ENCODE results near the gene STH.

DNA sequence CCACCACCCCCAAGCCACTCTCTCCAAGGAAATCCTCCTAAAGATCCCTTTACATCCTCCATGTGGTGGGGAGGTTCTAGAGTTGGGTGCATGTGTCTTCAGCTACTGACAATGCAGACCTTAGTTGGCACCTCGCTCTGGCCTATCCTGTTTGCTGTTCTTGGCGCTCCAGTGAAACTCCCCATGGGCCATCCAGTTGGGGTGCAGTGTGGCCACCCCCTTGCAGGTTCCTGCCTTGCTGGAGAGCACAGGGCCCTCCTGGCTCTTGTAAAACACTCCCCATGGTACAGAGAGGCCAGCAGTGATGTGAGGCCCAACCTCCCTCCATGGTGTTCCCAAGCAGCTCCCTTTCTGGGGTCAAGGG lies 22.7 kb upstream of the STH start:
- TF ChIP-seq, protein P1, sequence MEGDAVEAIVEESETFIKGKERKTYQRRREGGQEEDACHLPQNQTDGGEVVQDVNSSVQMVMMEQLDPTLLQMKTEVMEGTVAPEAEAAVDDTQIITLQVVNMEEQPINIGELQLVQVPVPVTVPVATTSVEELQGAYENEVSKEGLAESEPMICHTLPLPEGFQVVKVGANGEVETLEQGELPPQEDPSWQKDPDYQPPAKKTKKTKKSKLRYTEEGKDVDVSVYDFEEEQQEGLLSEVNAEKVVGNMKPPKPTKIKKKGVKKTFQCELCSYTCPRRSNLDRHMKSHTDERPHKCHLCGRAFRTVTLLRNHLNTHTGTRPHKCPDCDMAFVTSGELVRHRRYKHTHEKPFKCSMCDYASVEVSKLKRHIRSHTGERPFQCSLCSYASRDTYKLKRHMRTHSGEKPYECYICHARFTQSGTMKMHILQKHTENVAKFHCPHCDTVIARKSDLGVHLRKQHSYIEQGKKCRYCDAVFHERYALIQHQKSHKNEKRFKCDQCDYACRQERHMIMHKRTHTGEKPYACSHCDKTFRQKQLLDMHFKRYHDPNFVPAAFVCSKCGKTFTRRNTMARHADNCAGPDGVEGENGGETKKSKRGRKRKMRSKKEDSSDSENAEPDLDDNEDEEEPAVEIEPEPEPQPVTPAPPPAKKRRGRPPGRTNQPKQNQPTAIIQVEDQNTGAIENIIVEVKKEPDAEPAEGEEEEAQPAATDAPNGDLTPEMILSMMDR (IDR thresholded peaks at IDR 0.05): no peak
- TF ChIP-seq EP300 (IDR thresholded peaks at IDR 0.05) (no peak), POLR2A (IDR thresholded peaks at IDR 0.05) (no peak)

All from sigmoid colon (tissue), 4 donors.